Endodermal cell (in vitro differentiated cells): ENCODE measurements around the gene CERS6. TPM values are rescaled to one million over a fixed set of nuclear protein-coding genes. Genes with fewer than 3 reads are reported as not detected.

Experiments
- DNase-seq: peaks from one replicate; pipeline ENCODE4 v3.0.0-alpha.2; 2017
- H3K27ac ChIP-seq: 2 replicates; pipeline ENCODE4 v1.5.1; 2013; ENCODE audit warnings: mild to moderate bottlenecking, low read depth, low read length, moderate library complexity
- H3K27me3 ChIP-seq: 2 replicates; pipeline ENCODE4 v1.6.1; 2013; ENCODE audit warnings: mild to moderate bottlenecking, low read length, moderate library complexity; ENCODE audit not compliant: insufficient read depth, control insufficient read depth, poor library complexity, severe bottlenecking
- H3K36me3 ChIP-seq: 2 replicates; pipeline ENCODE4 v1.7.0; 2013; ENCODE audit warnings: mild to moderate bottlenecking, low read length, moderate library complexity; ENCODE audit not compliant: control insufficient read depth, insufficient read depth
- H3K4me1 ChIP-seq: one replicate; pipeline ENCODE4 v1.7.0; 2013; ENCODE audit warnings: low read length; ENCODE audit not compliant: control insufficient read depth, insufficient read depth
- H3K4me3 ChIP-seq: 2 replicates; pipeline ENCODE4 v1.5.1; 2013; ENCODE audit warnings: mild to moderate bottlenecking, low read length, moderate library complexity
- H3K9ac ChIP-seq: 2 replicates; pipeline ENCODE4 v1.6.1; 2013; ENCODE audit warnings: mild to moderate bottlenecking, low read length, moderate library complexity; ENCODE audit not compliant: poor library complexity, severe bottlenecking; ENCODE audit errors: extremely low read depth
- H3K9me3 ChIP-seq: 2 replicates; pipeline ENCODE4 v1.6.1; 2013; ENCODE audit warnings: mild to moderate bottlenecking, low read length, moderate library complexity; ENCODE audit not compliant: control insufficient read depth
- H3K27ac Mint-ChIP-seq: 2 replicates; pipeline ENCODE4 v1.8.0; 2020; ENCODE audit warnings: mixed read lengths
- H3K27me3 Mint-ChIP-seq: 2 replicates; pipeline ENCODE4 v1.8.0; 2021; ENCODE audit warnings: mild to moderate bottlenecking, mixed read lengths; ENCODE audit not compliant: insufficient read depth
- H3K36me3 Mint-ChIP-seq: 2 replicates; pipeline ENCODE4 v1.8.0; 2020; ENCODE audit warnings: low read depth, mixed read lengths
- H3K4me1 Mint-ChIP-seq: 2 replicates; pipeline ENCODE4 v1.8.0; 2020; ENCODE audit warnings: mixed read lengths
- H3K4me3 Mint-ChIP-seq: 2 replicates; pipeline ENCODE4 v1.8.0; 2020; ENCODE audit warnings: mild to moderate bottlenecking, moderate library complexity, mixed read lengths
- H3K9me3 Mint-ChIP-seq: 2 replicates; pipeline ENCODE4 v1.8.0; 2020; ENCODE audit warnings: mild to moderate bottlenecking, mixed read lengths
- WGBS, 2 experiments: methylation state at CpG; one replicate each; pipeline versions ENCODE4 v1.1.5 to v1.1.7; 2013; ENCODE audit warnings: missing lambda C conversion rate in 2 of 2, mixed read lengths in 1 of 2; ENCODE audit not compliant: insufficient coverage in 1 of 2, insufficient read length in 1 of 2; 5-methylcytosine and 5-hydroxymethylcytosine counted together
- total RNA-seq, 2 donors: library from RNA; stranded (reverse); fragmentation: NEBNext Ultra II Directional in 1 of 2; extraction: Animal tissue kit (Norgen Biotek cat#: 25700) in 1 of 2; gene quantifications; 2 replicates in 1 of 2; 3 replicates in 1 of 2; pipeline ENCODE4 v1.2.1, GENCODE V29; 2021
- TF ChIP-seq, protein P1 (sequence below): fragments of 200-600 bp; sonication (generic); conservative IDR thresholded peaks from 2 replicates; pipeline ENCODE4 v1.5.0; 2021; ENCODE audit warnings: antibody characterized with exemption, mild to moderate bottlenecking

The CERS6 gene
- total RNA-seq, 2 donors from 2014 or later, result 41.3 to 52.0 TPM

DNA sequence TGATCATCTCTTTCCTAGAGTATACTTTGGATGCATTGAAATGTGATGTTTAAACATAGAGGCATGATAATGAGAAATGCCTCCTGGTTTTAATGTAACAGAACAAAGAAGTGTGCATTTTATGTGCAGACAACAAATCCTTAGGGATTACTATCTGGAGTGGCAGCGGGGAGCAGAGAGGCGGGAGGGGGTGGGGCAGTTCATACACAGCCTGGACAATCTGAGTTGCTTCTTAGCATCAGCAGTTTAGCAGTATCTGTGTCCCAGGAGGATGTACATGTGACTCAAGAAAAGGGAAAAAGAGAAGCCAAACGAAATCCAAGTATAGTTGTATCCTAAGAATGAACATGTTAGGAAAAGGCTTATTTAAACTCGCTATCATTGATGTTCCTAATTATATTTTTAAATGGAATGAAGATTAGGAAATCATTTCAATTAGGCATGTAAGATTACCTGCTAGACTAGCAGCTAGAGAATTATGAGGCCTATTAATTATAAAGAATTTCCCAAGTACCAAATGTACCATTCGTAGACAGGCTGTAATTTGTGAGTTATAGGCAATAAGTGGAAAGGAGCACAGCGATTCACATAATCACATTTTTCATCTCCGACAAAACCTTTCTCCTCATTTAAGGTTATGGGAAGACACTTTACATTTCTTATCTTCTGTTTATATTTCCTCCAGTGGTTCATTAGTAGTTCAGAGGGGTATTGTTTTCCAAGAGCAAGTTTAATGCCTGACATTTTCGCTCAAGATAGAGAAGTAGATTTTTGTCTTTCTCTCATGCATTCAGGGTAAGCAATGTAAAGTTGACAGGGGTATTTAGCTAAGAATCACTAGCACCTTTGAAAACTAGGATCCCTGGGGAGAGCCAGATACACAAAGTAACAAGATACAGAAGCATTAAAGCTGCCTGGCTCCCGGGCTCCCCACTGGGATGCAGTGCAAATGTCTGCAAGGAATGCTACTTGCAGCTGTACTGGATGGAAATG is 205.1 kb downstream of the CERS6 start:
- H3K27ac ChIP-seq, result peak overlapping the region; percentile 74
- TF ChIP-seq, protein P1, sequence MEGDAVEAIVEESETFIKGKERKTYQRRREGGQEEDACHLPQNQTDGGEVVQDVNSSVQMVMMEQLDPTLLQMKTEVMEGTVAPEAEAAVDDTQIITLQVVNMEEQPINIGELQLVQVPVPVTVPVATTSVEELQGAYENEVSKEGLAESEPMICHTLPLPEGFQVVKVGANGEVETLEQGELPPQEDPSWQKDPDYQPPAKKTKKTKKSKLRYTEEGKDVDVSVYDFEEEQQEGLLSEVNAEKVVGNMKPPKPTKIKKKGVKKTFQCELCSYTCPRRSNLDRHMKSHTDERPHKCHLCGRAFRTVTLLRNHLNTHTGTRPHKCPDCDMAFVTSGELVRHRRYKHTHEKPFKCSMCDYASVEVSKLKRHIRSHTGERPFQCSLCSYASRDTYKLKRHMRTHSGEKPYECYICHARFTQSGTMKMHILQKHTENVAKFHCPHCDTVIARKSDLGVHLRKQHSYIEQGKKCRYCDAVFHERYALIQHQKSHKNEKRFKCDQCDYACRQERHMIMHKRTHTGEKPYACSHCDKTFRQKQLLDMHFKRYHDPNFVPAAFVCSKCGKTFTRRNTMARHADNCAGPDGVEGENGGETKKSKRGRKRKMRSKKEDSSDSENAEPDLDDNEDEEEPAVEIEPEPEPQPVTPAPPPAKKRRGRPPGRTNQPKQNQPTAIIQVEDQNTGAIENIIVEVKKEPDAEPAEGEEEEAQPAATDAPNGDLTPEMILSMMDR, result no peak
- H3K4me1 Mint-ChIP-seq, result peaks cover 53% of the 10 kb centered on the region
- peaks cover 8% of the 10 kb centered on the region for H3K36me3 Mint-ChIP-seq
- H3K27me3 Mint-ChIP-seq, result no peaks in the 10 kb centered on the region
- H3K4me3 ChIP-seq, result peak overlapping the region; percentile 64
- peak; percentile 91 for DNase-seq
- H3K27ac Mint-ChIP-seq, result peak overlapping the region; percentile 90
- H3K9ac ChIP-seq, result peak overlapping the region; percentile 50
- 17 to 42% methylated on average over 3 to 8 of the region's 9 CpGs for WGBS, 2 experiments
- peak overlapping the region; percentile 13 for H3K4me3 Mint-ChIP-seq
- peaks cover 8% of the 10 kb centered on the region for H3K4me1 ChIP-seq
- H3K9me3 ChIP-seq, result no peaks in the 10 kb centered on the region
- no peaks in the 10 kb centered on the region for H3K27me3 ChIP-seq
- no peaks in the 10 kb centered on the region for H3K36me3 ChIP-seq
- H3K9me3 Mint-ChIP-seq, result peaks cover 7% of the 10 kb centered on the region

DNA sequence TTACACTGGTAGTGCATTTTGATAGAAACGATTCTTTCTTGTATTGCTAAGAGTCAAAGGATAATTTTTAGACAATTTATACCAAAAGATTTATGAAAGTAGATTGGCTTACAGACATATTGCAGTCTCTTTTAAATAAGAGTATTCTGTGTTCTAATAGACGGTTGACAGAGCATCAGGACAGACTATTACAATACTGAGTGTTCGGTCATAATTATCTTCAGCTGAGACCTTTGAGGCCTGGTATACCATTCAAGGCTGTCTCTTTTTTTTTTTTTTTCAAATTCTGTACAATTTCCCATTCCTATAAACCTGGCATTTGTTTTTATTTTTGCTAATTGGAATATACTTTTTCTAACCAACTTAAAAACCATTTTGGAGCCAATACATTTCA is 205.8 kb downstream of the CERS6 start:
- Histone ChIP-seq H3K27me3 (no peaks in the 10 kb centered on the region), H3K9ac (peak overlapping the region; percentile 50), H3K9me3 (no peaks in the 10 kb centered on the region), H3K4me3 (peak overlapping the region; percentile 42), H3K27ac (peak overlapping the region; percentile 74), H3K4me1 (peaks cover 12% of the 10 kb centered on the region), H3K36me3 (peaks cover 4% of the 10 kb centered on the region)
- peaks cover 3% of the 10 kb centered on the region for H3K9me3 Mint-ChIP-seq
- H3K4me3 Mint-ChIP-seq, result peak overlapping the region; percentile 13
- TF ChIP-seq, protein P1, result no peak
- 42 to 50% methylated on average over 2 to 3 of the region's 3 CpGs for WGBS, 2 experiments
- no peaks in the 10 kb centered on the region for H3K27me3 Mint-ChIP-seq
- no peak for DNase-seq
- peaks cover 3% of the 10 kb centered on the region for H3K36me3 Mint-ChIP-seq
- peaks cover 58% of the 10 kb centered on the region for H3K4me1 Mint-ChIP-seq
- peak overlapping the region; percentile 85 for H3K27ac Mint-ChIP-seq

DNA sequence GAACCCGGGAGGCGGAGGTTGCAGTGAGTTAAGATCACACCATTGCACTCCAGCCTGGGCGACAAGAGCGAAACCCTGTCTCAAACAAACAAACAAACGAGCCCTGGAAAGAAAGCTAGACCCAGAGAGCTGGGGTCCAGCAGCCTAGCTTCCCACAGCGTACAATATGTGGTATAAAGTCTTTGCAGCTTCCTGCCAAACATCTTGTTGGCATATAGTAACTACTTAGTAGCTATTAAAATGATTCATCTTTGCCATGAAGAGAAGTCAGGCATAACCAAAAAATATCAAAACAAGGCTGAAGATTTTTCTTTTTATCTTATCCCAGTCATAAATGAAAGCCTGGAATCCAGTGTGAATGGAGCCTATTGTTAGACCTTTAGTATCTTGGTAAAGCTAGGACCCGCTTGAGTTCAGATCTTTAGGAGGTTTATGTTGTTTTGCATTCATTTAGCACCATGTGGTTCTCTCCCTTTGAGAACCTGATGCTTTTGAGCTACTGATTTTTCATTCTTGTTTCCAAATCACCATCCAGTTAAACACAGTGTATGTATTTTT is 206.7 kb downstream of the CERS6 start:
- H3K27me3 ChIP-seq, result no peaks in the 10 kb centered on the region
- Mint-ChIP-seq H3K9me3 (no peaks in the 10 kb centered on the region), H3K27ac (peak overlapping the region; percentile 85), H3K27me3 (no peaks in the 10 kb centered on the region), H3K36me3 (no peaks in the 10 kb centered on the region), H3K4me3 (no peak overlapping the region), H3K4me1 (peaks cover 65% of the 10 kb centered on the region)
- H3K4me3 ChIP-seq, result no peak overlapping the region
- H3K4me1 ChIP-seq, result peaks cover 16% of the 10 kb centered on the region
- no peaks in the 10 kb centered on the region for H3K9me3 ChIP-seq
- H3K27ac ChIP-seq, result no peak overlapping the region
- TF ChIP-seq, protein P1, result no peak
- H3K36me3 ChIP-seq, result peaks cover 4% of the 10 kb centered on the region
- DNase-seq, result no peak
- H3K9ac ChIP-seq, result no peak overlapping the region
- WGBS, 2 experiments, result 80 to 82% methylated on average over 5 to 7 of the region's 7 CpGs
